ENCODE data around the gene NCBP1. TPM values are rescaled to one million over a fixed set of nuclear protein-coding genes. Genes with fewer than 3 reads are reported as not detected.
A peak's percentile ranks its signal among the peaks of the same experiment; 100 is the strongest.
"Not testable (repeated sequence)": the region's sequence is repeated elsewhere in the genome, so short reads cannot be mapped to it uniquely, and the experiment has no call there.

NCBP1 gene
- total RNA-seq, 2 donors from 2014 or later = 29.4 to 63.5 TPM

- Mint-ChIP-seq H3K4me1 (ENCODE audit: low read depth in 2 of 2) (peaks cover 39 to 46% of the 10 kb centered on the region in 2 donors), H3K36me3 (no peaks in the 10 kb centered on the region), H3K27ac (no peak overlapping the region), H3K4me3 (no peak overlapping the region), H3K9me3 (no peaks in the 10 kb centered on the region), H3K27me3 (peaks cover 19 to 21% of the 10 kb centered on the region in 2 donors)
- DNase-seq (ENCODE audit: low spot score) (no peak), ATAC-seq (no peak)
These were observed 65.2 kb downstream of the NCBP1 start for GRCh38 chr9:97698865-97699264.

- not testable (repeated sequence) for DNase-seq (ENCODE audit: low spot score); H3K36me3 Mint-ChIP-seq; H3K4me3 Mint-ChIP-seq; H3K9me3 Mint-ChIP-seq; ATAC-seq; H3K27ac Mint-ChIP-seq
- H3K27me3 Mint-ChIP-seq = peaks cover 20 to 22% of the 10 kb centered on the region in 2 donors
- peaks cover 35 to 43% of the 10 kb centered on the region in 2 donors for H3K4me1 Mint-ChIP-seq (ENCODE audit: low read depth in 2 of 2)
These were observed 65.7 kb downstream of the NCBP1 start for GRCh38 chr9:97699281-97699680.

GRCh38 chr9:97699824-97700223, 66.2 kb downstream of the NCBP1 start:
- not testable (repeated sequence) for H3K4me3 Mint-ChIP-seq, ATAC-seq
- peaks cover 22 to 25% of the 10 kb centered on the region in 2 donors for H3K27me3 Mint-ChIP-seq

GRCh38 chr9:97703437-97704344, 70.1 kb downstream of the NCBP1 start:
- no peaks in the 10 kb centered on the region for H3K9me3 Mint-ChIP-seq
- peaks cover 8 to 17% of the 10 kb centered on the region in 2 donors for H3K4me1 Mint-ChIP-seq (ENCODE audit: low read depth in 2 of 2)
- no peak for ATAC-seq
- no peak for DNase-seq (ENCODE audit: low spot score)
- peak overlapping the region; percentile 18 for H3K4me3 Mint-ChIP-seq
- no peak overlapping the region for H3K27ac Mint-ChIP-seq
- no peaks in the 10 kb centered on the region for H3K36me3 Mint-ChIP-seq
- H3K27me3 Mint-ChIP-seq = peaks cover 37 to 44% of the 10 kb centered on the region in 2 donors

More at GRCh38 chr9:97699824-97700223, 66.2 kb downstream of the NCBP1 start:
- peaks cover 30 to 38% of the 10 kb centered on the region in 2 donors for H3K4me1 Mint-ChIP-seq (ENCODE audit: low read depth in 2 of 2)
- H3K27ac Mint-ChIP-seq; H3K36me3 Mint-ChIP-seq; DNase-seq (ENCODE audit: low spot score); H3K9me3 Mint-ChIP-seq: not testable (repeated sequence)

GRCh38 chr9:97704345-97704677, 70.7 kb downstream of the NCBP1 start:
- Mint-ChIP-seq H3K4me3 (no peak overlapping the region), H3K27me3 (peaks cover 37 to 44% of the 10 kb centered on the region in 2 donors), H3K9me3 (no peaks in the 10 kb centered on the region), H3K27ac (no peak overlapping the region), H3K4me1 (ENCODE audit: low read depth in 2 of 2) (peaks cover 6 to 15% of the 10 kb centered on the region in 2 donors), H3K36me3 (no peaks in the 10 kb centered on the region)
- DNase-seq (ENCODE audit: low spot score) = no peak
- no peak for ATAC-seq

GRCh38 chr9:97704851-97705250, 71.2 kb downstream of the NCBP1 start:
- Mint-ChIP-seq H3K27me3 (peaks cover 35 to 44% of the 10 kb centered on the region in 2 donors), H3K4me1 (ENCODE audit: low read depth in 2 of 2) (peaks cover 5 to 12% of the 10 kb centered on the region in 2 donors), H3K9me3 (no peaks in the 10 kb centered on the region), H3K4me3 (no peak overlapping the region), H3K36me3 (no peaks in the 10 kb centered on the region), H3K27ac (no peak overlapping the region)
- ATAC-seq (no peak), DNase-seq (ENCODE audit: low spot score) (no peak)

- peaks cover 5 to 12% of the 10 kb centered on the region in 2 donors for H3K4me1 Mint-ChIP-seq (ENCODE audit: low read depth in 2 of 2)
- no peak overlapping the region for H3K4me3 Mint-ChIP-seq
- DNase-seq (ENCODE audit: low spot score) (no peak), ATAC-seq (peak in 1 of 2 donors; percentile 20)
- H3K9me3 Mint-ChIP-seq = no peaks in the 10 kb centered on the region
- H3K27me3 Mint-ChIP-seq = peaks cover 38 to 44% of the 10 kb centered on the region in 2 donors
- no peak overlapping the region for H3K27ac Mint-ChIP-seq
- no peaks in the 10 kb centered on the region for H3K36me3 Mint-ChIP-seq
These were observed 71.8 kb downstream of the NCBP1 start for GRCh38 chr9:97705354-97705950.

GRCh38 chr9:97706246-97706645, 72.6 kb downstream of the NCBP1 start:
- H3K4me1 Mint-ChIP-seq (ENCODE audit: low read depth in 2 of 2) = peaks cover 10 to 19% of the 10 kb centered on the region in 2 donors
- DNase-seq (ENCODE audit: low spot score) (no peak), ATAC-seq (no peak)
- no peaks in the 10 kb centered on the region for H3K9me3 Mint-ChIP-seq
- no peaks in the 10 kb centered on the region for H3K36me3 Mint-ChIP-seq
- peaks cover 34 to 40% of the 10 kb centered on the region in 2 donors for H3K27me3 Mint-ChIP-seq
- no peak overlapping the region for H3K4me3 Mint-ChIP-seq
- H3K27ac Mint-ChIP-seq = no peak overlapping the region

- peak; percentile 75 to 80 for ATAC-seq
- Mint-ChIP-seq H3K27me3 (peaks cover 18 to 20% of the 10 kb centered on the region in 2 donors), H3K9me3 (no peaks in the 10 kb centered on the region), H3K36me3 (no peaks in the 10 kb centered on the region), H3K4me1 (ENCODE audit: low read depth in 2 of 2) (peaks cover 16 to 17% of the 10 kb centered on the region in 2 donors), H3K27ac (no peak overlapping the region), H3K4me3 (no peak overlapping the region)
- peak; percentile 72 for DNase-seq (ENCODE audit: low spot score)
These were observed 77.0 kb downstream of the NCBP1 start for GRCh38 chr9:97710356-97711222.

- Mint-ChIP-seq H3K4me3 (no peak overlapping the region), H3K9me3 (no peaks in the 10 kb centered on the region), H3K4me1 (ENCODE audit: low read depth in 2 of 2) (peaks cover 10 to 13% of the 10 kb centered on the region in 2 donors), H3K27ac (no peak overlapping the region), H3K27me3 (peaks cover 13 to 17% of the 10 kb centered on the region in 2 donors), H3K36me3 (no peaks in the 10 kb centered on the region)
- DNase-seq (ENCODE audit: low spot score) (no peak), ATAC-seq (peak in 1 of 2 donors; percentile 36)
These were observed 77.6 kb downstream of the NCBP1 start for GRCh38 chr9:97711223-97711626.

- no peaks in the 10 kb centered on the region for H3K9me3 Mint-ChIP-seq
- no peak for ATAC-seq
- no peak for DNase-seq (ENCODE audit: low spot score)
- no peak overlapping the region for H3K27ac Mint-ChIP-seq
- no peaks in the 10 kb centered on the region for H3K36me3 Mint-ChIP-seq
- peaks cover 8 to 12% of the 10 kb centered on the region in 2 donors for H3K4me1 Mint-ChIP-seq (ENCODE audit: low read depth in 2 of 2)
- no peak overlapping the region for H3K4me3 Mint-ChIP-seq
- H3K27me3 Mint-ChIP-seq = peaks cover 6 to 9% of the 10 kb centered on the region in 2 donors
These were observed 80.8 kb downstream of the NCBP1 start for GRCh38 chr9:97714435-97714834.

GRCh38 chr9:97717866-97718265, 84.2 kb downstream of the NCBP1 start:
- Mint-ChIP-seq H3K36me3 (peaks cover 5% of the 10 kb centered on the region), H3K27ac (no peak overlapping the region), H3K27me3 (peaks cover 9% of the 10 kb centered on the region in 2 donors)

GRCh38 chr9:97721396-97721795, 87.8 kb downstream of the NCBP1 start:
- Mint-ChIP-seq H3K9me3 (peaks cover 3% of the 10 kb centered on the region), H3K4me1 (ENCODE audit: low read depth in 2 of 2) (no peaks in the 10 kb centered on the region), H3K36me3 (peaks cover 5% of the 10 kb centered on the region), H3K27me3 (peaks cover 9 to 18% of the 10 kb centered on the region in 2 donors), H3K4me3 (no peak overlapping the region), H3K27ac (no peak overlapping the region)
- no peak for ATAC-seq
- no peak for DNase-seq (ENCODE audit: low spot score)

More at GRCh38 chr9:97717866-97718265, 84.2 kb downstream of the NCBP1 start:
- DNase-seq (ENCODE audit: low spot score) = no peak
- no peak for ATAC-seq
- Mint-ChIP-seq H3K4me3 (no peak overlapping the region), H3K9me3 (peaks cover 3% of the 10 kb centered on the region), H3K4me1 (ENCODE audit: low read depth in 2 of 2) (peaks cover 0 to 5% of the 10 kb centered on the region in 2 donors)
